HG02870 (cell line): Measurements from ENCODE around the gene ARHGAP9.

ENCODE experiments used
- ATAC-seq: cut with Tn5 transposase; IDR thresholded peaks from one replicate; pipeline ENCODE4 v1.9.1; 2021; ENCODE audit warnings: mild to moderate bottlenecking, moderate library complexity; ENCODE audit not compliant: unreplicated experiment

The ARHGAP9 gene

GRCh38 chr12:57473886-57474285 is 5.8 kb downstream of the ARHGAP9 start:
- no peak for ATAC-seq

- ATAC-seq, result no peak
Observed at GRCh38 chr12:57473392-57473791, 6.3 kb downstream of the ARHGAP9 start.

GRCh38 chr12:57472391-57472790 is 7.3 kb downstream of the ARHGAP9 start:
- ATAC-seq, result no peak

GRCh38 chr12:57471661-57472060 is 8.0 kb downstream of the ARHGAP9 start:
- ATAC-seq, result no peak

GRCh38 chr12:57470970-57471656 is 8.6 kb downstream of the ARHGAP9 start:
- no peak for ATAC-seq

- ATAC-seq, result no peak
Observed at GRCh38 chr12:57470286-57470969, 9.2 kb downstream of the ARHGAP9 start.

GRCh38 chr12:57469296-57470164 is 10.1 kb downstream of the ARHGAP9 start:
- ATAC-seq, result no peak

GRCh38 chr12:57467915-57468314 is 11.8 kb downstream of the ARHGAP9 start:
- no peak for ATAC-seq

- no peak for ATAC-seq
Observed at GRCh38 chr12:57467212-57467874, 12.3 kb downstream of the ARHGAP9 start.

GRCh38 chr12:57465747-57466505 is 13.7 kb downstream of the ARHGAP9 start:
- no peak for ATAC-seq

- no peak for ATAC-seq
Observed at GRCh38 chr12:57465030-57465746, 14.5 kb downstream of the ARHGAP9 start.

- no peak for ATAC-seq
Observed at GRCh38 chr12:57464569-57464968, 15.1 kb downstream of the ARHGAP9 start.

GRCh38 chr12:57462912-57463253 is 16.8 kb downstream of the ARHGAP9 start:
- ATAC-seq, result no peak

- peak; percentile 67 for ATAC-seq
Observed at GRCh38 chr12:57462251-57462911, 17.3 kb downstream of the ARHGAP9 start.

- no peak for ATAC-seq
Observed at GRCh38 chr12:57461917-57462250, 17.8 kb downstream of the ARHGAP9 start.

GRCh38 chr12:57461276-57461916 is 18.3 kb downstream of the ARHGAP9 start:
- no peak for ATAC-seq

- ATAC-seq, result no peak
Observed at GRCh38 chr12:57460841-57461275, 18.8 kb downstream of the ARHGAP9 start.

GRCh38 chr12:57460468-57460784 is 19.2 kb downstream of the ARHGAP9 start:
- ATAC-seq, result no peak
